Hematopoietic multipotent progenitor cell treated with erythropoietin and hydrocortisone succinate and interleukin-3 and kit ligand, for 6 days (in vitro differentiated cells): ENCODE measurements around the gene GKN1.
"Not testable (repeated sequence)": the region's sequence is repeated elsewhere in the genome, so short reads cannot be mapped to it uniquely, and the experiment has no call there.

Experiments
- DNase-seq: peaks from one replicate; pipeline ENCODE4 v3.0.0-alpha.2; 2015

Gene GKN1, protein sequence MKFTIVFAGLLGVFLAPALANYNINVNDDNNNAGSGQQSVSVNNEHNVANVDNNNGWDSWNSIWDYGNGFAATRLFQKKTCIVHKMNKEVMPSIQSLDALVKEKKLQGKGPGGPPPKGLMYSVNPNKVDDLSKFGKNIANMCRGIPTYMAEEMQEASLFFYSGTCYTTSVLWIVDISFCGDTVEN

DNA sequence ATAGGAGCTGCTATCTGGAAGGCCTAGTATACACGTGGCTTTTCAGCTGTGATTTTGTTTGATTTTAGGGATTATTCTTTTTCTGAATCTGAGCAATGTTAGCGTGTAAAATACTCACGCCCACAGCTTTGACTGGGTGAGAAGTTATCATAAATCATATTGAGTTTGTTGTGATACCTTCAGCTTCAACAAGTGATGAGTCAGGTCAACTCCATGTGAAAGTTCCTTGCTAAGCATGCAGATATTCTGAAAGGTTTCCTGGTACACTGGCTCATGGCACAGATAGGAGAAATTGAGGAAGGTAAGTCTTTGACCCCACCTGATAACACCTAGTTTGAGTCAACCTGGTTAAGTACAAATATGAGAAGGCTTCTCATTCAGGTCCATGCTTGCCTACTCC lies at the start of gene GKN1:
GKN1 (plus strand) TSS at position 386 of the 400 bp plus-strand sequence. CDS start 42 bp downstream, outside the sequence.
- DNase-seq: no peak

DNA sequence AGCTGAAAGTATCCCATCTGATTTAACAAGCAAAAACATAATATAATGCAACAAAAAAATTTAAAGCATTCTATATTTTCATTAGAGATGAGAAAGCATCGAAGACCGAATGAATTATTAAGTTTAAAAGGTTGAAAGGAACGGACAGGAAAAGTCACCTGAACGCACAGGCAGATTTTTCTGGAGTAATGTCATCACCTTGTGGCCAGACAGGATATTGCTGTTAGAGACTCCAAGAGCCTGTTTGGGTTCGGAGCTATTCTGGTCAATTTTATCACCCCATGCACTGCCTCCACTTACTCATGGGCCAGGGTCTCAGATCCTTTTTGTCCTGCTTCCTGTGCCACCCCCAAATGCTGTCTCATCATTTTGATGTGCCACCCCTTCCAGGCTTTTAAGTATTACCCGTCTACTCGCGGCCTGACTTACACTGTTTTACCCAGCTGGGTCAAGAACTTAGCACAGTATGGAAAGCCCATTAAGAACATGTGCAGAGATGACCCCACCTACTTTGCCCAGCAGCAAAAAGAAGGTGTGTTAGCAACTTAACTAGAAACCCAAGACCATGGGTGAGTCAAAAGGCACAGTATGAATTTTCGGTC lies 49.0 kb upstream of the GKN1 start:
- DNase-seq: peak; percentile 82

DNA sequence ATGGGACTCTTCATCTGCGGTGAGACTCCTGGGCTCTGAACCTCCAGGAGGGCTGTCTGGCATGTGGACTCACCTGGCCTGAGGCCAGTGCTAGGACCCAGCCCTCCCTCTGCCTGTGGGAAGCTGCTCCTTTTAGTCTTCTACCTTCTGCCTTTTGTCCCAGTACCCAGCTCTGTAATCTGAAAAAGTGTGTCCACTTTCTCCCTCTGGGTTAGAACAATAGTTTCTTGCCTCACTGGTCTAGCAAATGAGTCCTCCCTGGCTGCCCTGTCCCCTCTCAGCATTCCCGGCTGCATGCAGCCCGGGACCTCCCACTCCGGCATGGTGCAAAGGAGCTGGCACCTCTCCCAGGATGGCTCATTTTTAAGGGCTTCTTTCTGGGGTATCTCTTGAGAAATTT lies 47.6 kb upstream of the GKN1 start:
- no peak for DNase-seq

DNA sequence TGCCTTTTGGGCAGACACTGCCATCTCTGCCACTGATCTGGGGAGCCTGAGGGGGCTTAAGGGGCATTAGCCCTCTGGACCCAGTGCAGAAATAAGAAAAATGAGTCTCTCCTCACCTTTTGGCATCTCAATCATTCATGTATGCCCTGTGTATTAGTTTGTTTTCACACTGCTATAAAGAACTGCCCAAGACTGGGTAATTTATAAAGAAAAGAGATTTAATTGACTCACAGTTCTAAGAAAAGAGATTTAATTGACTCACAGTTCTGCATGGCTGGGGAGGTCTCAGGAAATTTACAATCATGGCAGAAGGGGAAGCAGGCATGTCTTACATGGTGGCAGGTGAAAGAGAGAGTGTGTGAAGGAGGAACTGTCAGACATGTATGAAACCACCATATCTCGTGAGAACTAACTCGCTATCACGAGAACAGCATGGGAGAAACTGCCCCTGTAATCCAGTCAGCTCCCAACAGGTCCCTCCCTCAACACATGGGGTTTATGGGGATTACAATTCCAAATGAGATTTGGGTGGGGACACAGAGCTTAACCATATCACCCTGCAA lies 43.2 kb upstream of the GKN1 start:
- no peak for DNase-seq

DNA sequence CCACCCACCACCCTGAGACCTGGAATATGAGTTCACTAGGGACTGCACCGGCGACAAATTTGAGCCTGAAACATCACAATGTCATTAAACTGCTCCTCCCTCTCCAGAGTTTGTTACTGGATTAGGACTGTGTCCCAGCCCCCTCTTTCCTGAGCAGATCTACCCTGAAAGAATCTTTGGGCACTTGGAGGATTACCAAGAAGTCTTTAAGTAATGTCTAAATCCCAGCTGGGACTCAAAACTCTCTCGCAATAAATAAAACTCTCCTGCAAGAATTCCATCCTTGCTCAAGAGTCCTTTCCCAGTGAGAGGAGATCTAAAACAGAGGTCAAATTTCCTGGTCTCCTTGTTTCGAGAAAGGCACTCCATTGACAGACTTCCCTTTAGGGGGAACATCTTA lies 42.6 kb upstream of the GKN1 start:
- no peak for DNase-seq

DNA sequence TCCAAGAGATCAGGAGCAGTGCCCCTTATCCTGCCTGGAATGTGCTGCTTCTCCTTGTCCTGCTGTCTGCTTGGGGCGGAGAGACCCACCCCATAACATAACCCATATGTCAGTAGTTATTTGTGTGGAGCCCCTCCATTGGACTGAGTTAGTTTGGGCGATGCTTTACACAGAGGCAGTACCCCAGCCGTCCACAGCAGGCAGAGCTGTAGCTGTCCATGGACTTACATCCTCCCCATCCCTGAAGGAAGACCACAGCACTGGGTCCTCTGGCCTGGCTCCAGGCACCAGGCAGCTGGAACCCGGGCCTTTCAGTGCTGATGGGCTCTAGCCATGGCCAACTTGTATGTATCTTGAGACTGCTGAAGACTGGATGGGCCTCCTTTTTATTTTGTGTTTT lies 42.0 kb upstream of the GKN1 start:
- no peak for DNase-seq

DNA sequence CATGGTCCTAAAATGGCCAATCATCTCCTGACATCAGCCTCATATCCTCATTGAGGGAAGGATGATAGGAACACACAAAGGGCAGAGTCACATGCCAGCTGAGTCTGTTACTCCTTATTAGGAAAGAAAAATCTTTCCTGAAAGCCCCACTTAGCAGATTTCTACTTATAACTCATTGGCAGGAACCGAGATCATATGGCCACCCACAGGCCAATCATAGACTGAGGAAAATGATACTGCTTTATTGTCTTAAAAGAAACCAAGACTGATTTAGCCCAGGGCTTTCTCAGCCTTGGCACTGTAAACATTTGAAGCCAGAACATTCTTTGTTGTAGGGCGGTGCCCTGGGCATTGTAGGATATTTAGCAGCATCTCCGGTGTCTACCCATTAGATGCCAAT lies 40.4 kb upstream of the GKN1 start:
- DNase-seq: no peak

DNA sequence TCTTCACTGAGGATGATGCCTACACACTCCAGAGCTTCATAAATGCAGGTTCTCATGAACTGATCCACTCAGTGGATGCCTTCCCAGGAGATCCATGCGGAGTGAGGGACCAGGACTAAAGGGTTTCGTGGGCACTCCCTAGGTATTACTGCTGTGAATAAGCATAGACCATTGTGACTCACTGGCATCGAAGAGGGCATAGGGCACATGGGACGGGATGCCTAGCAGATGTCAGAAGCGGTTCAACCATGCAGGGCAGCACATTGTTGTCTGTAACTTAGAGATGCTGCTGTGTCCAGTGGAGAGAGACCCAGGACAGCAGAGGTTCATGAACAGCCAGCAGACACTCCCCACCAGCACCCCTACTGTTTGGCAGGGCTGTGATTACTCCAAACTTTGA lies 39.0 kb upstream of the GKN1 start:
- DNase-seq: no peak

DNA sequence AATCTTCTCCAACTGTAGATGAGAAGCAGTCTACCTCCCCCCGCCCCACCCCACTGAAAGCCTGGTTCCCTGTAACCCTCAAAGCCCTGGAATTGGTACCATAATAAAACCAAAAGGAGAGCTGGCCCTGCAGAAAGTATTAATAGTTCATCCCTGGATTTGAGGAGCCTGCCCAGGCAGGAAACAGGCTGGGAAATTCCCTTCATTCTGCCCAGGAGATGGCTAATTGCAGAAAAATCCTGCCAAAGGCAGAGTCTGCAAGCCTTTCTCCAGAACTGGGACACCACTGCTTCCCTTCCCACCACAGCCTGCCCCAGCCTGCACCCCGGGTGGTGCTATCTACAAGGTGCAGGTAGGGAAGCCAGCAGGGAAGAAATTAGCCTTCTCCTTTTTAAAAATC lies 38.0 kb upstream of the GKN1 start:
- no peak for DNase-seq

DNA sequence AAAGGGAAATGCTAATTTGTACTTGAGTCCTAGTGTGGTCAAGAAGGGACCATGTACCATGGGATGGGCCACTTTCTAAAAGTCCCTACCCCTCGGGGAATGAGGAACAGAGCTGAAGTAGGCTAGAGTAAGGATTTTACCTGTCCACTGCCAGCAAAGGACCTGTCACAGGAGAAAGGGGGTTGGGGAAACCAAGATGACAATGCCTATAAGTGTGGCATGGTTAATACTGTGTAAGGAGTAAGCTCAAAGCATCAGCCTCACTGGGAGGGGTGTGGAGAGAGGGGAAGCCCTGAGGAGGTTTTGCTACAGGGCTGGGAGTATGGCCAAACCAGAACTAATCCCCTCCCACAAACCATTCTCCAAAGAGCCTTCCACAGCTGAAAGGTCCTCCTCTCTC lies 37.5 kb upstream of the GKN1 start:
- no peak for DNase-seq

DNA sequence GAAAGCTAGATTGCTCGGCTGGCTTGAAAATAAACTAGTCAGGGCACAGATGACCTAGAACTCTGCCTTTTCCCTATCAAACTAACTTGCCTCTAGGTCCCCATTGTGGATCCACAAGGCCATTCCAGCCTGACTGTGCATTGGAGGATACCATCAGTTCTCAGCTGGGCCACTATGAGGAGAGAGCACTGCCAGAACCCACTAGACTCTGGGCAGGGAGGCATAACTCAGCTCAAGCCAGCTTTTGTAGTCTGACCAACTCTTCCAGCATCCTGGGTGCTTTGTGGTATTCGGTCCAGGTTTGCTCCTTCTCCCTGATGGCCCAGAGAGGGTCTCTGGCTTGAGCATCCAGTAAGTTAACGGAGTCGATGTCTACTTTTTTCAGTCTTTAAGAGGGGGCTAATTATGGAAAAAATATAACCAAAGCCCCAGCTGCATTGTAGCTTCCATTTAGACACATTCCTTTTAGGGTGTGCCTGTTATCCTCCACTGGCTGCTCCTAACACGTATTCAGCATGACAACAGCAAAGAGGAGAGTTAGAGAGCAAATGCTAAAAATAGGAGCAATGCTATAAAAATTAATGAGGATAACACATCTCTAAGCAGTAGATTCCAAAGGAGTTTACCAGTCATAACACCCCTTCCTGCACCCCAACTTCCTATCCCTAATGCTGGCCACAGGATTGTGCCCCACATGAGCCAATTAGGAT lies 36.9 kb upstream of the GKN1 start:
- DNase-seq: no peak

DNA sequence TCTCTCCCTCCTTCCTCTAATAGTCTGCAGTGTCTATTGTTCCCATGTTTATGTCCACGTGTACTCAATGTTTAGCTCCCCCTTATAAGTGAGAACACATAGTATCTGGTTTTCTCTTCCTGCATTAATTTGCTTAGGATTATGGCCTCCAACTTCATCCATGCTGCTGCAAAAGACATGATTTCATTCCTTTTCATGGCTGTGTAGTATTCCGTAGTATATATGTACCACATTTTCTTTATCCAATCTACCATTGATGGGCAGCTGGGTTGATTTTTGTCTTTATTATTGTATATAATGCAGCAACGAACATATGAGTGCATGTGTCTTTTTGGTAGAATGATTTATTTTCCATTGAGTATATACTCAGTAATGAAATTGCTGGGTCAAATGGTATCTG lies 35.5 kb upstream of the GKN1 start:
- DNase-seq: no peak

DNA sequence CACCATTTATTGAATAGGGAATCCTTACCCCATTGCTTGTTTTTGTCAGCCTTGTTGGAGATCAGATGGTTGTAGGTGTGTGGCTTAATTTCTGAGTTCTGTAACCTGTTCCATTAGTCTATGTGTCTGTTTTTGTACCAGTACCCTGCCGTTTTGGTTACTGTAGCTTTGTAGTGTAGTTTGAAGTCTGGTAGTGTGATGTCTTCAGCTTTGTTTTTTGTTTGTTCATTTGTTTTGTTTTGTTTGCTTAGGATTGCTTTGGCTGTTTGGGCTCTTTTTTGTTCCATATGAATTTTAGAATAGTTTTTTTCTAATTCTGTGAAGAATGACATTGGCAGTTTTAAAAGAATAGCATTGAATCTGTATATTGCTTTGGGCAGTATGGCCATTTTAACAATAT lies 34.5 kb upstream of the GKN1 start:
- no peak for DNase-seq

DNA sequence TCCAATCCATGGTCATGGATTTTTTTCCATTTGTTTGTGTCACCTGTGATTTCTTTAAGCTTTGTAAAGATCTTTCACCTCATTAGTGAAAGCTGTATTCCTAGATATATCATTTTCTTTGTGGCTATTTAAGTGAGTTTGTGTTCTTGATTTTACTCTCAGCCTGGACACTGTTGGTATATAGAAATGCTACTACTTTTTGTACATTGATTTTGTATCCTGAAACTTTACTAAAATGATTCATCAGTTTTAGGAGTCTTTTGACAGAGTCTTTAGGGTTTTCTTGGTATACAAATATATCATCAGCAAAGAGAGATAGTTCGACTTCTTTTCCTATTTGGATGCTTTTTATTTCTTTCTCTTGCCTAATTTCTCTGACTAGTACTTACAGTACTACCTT lies 34.1 kb upstream of the GKN1 start:
- DNase-seq: no peak

DNA sequence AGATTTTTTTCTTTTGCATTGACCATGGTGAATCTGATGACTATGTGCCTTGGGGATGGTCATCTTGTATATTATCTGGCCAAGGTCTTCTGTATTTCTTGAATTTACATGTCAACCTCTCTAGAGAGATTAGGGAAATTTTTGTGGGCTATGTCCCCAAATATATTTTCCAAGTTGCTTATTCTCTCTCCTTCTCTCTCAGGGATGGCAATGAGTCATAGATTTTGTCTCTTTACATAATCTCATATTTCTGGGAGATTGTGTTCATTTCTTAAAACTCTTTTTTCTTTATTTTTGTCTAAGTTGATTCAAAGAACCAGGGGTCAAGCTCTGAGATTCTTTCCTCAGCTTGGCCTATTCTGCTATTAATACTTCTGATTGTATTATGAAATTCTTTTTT lies 31.6 kb upstream of the GKN1 start:
- no peak for DNase-seq

DNA sequence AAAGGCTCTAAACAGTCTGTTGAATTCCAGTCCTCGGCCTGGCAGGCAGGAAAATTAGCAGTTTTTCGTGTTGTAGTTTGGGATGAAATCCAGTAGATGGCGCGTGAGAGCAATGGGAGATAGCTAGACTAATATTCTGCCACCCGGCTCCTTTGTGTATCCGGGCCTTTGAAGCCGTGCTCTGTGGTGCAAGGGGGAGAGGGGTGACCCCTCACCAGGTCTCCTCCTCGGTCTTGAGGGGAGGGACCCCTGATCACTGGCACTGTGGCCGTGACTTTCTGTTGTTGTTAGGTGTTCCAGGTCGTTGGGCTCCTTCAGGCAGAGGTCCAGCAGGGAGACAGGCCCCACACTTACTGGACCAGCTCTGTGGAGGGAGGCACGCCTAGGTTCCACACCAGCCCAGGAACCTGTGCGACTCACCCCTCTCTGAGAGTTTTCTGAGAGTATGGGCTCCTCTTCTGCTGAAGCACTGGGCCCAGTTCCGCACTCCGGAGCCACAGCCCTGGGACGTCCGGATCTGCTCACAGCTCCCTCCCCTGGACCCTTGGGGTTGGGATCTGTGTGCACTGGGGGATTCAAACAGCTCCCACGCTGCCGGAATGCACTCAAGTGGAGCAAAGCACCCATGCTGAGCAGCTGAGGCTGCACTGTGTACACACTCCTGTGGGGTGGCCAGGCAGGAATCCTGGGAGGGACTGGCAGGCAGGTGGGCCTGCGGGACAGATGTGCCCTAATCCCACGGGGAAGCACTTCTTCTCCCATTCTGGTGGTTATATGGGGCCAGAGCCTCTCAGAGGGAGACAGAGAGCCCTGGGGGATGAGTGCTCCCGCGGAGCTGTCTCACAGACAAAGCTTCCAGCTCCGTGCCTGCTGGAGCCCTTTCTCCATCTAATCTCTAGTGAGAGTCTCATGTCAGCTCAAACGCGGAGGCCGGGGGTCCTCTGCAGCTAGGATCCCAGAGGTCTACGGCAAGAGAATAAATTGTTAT lies 30.6 kb upstream of the GKN1 start:
- peak; percentile 80 for DNase-seq

DNA sequence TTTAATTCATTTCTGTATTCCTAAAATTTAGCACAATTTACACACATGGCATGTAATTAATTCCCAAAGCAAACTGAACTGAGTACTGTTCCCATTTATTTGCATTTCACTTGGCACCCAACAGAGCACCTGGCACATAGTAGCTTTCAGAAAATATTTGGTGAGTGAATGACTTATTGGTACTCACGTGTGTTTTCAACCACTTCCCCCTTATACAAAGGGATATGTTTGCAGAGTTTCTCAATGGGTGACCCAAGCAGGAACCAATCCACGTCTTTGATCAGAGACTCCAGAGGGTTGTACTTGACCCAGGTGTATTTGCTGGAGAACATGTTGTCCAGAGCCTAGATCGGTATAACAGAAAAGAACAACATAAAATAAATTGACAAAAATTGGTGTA lies 28.3 kb upstream of the GKN1 start:
- DNase-seq: no peak

DNA sequence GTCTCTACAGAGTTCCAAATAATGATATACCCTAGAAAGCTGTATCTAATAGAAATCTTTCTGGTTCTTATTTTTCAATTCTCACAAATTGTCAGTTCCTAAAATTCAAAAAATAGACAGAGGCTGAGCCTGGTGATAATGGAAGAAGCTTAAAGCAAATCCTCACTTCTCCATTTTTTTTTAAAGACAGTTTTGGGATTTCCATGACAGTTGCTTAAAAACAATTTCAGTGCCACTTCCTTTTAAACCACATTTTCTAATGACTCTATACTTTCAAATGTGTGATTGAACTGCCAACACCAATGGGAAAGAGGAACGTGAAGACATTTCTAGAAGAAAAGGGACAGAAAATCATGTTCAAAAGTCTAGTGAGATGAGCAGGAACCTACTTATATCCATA lies 25.7 kb upstream of the GKN1 start:
- DNase-seq: no peak

DNA sequence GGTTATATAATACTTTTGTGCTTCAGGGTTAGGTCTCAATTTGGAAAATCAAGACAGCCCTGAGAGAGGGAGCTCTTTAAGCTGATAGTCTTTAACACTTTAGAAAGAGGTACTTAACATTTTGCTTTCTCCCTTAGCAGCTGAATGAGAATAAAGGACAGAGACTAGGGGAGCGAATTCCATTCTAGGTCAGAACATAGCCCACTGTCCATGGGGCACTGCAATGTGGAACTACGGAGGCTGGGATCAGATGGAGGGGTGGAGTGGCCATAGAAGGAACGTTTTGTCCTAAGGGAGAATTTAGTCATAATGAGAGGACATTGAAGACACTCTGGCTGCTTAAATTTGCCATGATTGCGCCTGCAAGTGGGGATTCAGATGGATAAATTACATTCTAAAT lies 22.5 kb upstream of the GKN1 start:
- no peak for DNase-seq

DNA sequence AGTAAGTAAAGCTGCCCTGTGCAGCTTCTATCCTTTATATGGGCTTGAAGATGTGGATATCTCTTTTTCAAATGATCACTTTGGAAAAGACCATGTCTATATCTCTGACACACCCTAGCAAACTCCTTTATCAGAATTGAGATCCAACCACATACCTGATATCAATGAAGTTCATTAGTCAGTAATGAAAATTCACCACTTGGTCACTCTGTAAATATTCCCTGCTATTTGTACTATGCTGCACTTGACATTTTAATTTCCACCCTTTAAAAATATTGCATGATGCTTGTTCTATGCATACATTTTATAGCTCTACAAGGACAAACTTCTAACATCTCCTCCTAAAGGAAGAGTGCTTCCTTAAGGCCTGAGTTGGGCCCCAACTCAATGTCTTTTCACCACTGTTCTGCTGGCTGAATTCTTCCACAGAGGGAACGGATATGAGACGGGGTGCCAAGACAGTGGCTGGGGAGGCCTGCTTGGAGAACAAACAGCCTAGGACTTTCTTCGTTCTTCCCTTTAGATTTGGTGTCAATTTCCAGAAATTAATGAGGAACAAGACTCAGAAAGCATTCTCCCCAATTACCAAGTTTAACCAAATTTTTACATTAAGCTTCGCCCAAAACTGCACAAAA lies 21.4 kb upstream of the GKN1 start, which contains the start of gene GKN2:
GKN2 (minus strand) TSS at position 7 of the 635 bp plus-strand sequence. CDS start 32 bp downstream, outside the sequence.
- no peak for DNase-seq

DNA sequence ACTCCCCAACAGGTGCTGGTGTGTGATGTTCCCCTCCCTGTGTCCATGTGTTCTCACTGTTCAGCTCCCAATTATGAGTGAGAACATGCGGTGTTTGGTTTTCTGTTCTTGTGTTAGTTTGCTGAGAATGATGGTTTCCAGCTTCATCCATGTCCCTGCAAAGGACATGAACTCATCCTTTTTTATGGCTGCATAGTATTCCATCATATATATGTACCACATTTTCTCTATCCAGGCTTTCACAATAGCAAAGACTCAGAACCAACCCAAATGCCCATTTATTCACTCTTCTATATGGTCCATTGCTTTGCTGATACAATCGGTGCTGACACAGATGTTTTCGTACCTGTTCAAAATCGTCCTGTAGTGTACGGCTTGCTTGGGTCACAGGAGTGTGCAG lies 19.0 kb upstream of the GKN1 start:
- not testable (repeated sequence) for DNase-seq

DNA sequence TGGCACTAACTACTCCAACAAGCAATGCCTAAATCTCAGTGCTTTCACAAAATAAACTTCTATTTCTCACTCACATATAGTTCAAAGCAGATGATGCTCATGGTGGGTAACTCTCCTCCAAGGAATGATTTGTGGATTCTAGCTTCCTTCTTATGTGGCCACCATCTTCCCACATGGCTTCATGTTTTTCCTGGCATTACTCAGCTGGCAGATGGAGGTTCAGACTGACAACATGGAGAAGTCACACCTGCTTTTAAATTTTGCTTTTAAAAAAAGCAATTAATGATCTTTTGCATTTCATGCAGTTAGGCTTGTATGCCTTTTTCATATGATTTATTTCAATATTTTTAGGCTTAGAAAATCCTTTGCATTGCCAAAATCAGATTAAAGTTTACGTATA lies 15.4 kb upstream of the GKN1 start:
- DNase-seq: no peak
